NK-92 treated with Interleukin-12 subunit alpha and Interleukin-12 subunit beta, amount 100 ng/mL, for 24 hours (cell line): Measurements from ENCODE around the gene BDKRB2.

Experiments used
- DNase-seq: peaks from one replicate; lab custom pipeline; 2025; lab: John Stamatoyannopoulos, UW

The BDKRB2 gene

GRCh38 chr14:96176811-96177211, 27.8 kb upstream of the BDKRB2 start:
- no peak for DNase-seq

- no peak for DNase-seq
Measured at GRCh38 chr14:96177766-96178375, 26.8 kb upstream of the BDKRB2 start.

DNA sequence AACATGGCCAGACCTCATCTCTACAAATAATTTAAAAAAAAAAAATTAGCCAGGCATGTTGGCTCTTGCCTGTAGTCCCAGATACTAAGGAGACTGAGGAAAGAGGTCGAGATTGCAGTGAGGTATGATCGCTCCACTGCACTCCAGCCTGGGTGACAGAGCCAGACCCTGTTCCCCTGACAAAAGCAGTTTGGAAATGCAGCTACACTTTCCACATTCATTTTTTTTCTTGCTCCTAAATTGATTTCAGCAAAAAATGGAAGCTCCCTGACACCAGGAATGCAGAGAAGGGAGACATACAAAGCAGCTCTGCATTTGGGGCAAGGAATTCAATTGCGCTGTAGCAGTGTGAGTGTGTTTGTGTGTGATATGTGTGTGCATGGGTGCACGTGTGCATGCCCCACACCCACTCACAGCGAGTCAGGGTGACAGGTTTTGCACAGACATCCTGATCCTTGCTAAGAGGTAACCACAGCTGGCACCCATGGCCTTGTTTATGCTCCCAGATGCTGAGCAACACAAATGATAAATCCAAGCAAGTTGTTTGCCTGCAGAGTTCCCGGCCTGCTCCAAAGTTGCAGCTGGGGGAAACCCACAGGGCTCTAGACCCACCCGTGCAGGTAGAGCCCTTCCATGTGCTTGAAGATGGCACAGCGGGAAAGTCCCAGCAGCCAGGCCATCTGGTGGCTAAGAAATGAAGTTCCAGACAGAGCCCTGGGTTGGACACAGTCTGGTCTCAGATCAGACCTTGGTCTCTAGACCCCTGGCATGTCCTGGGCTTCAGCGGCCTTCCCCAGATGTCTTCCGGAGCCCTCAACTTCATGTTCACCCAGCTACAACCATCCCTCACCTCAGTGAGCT, 25.9 kb upstream of the BDKRB2 start:
- DNase-seq: no peak

GRCh38 chr14:96180043-96180874, 24.4 kb upstream of the BDKRB2 start:
- no peak for DNase-seq

- DNase-seq: no peak
Measured at GRCh38 chr14:96181186-96182056, 23.2 kb upstream of the BDKRB2 start.

DNA sequence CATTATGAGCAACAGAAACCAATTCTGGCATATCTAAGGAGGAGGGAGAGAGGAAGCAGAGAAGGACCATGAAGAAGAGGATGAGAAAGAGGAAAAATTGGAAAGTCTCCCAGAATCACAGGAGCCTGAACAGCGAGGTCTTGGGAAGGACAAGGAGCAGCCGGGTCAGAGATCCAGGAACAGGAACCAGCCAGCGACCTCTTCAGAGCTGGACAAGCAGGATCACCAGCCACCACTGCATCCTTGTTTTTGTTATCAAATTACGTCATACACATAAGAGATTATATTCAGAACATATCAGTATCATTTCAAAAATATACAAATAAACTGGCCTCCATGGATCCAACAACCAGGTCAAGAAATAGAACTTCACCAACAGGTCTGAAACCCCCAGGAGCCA, 22.1 kb upstream of the BDKRB2 start:
- no peak for DNase-seq

DNA sequence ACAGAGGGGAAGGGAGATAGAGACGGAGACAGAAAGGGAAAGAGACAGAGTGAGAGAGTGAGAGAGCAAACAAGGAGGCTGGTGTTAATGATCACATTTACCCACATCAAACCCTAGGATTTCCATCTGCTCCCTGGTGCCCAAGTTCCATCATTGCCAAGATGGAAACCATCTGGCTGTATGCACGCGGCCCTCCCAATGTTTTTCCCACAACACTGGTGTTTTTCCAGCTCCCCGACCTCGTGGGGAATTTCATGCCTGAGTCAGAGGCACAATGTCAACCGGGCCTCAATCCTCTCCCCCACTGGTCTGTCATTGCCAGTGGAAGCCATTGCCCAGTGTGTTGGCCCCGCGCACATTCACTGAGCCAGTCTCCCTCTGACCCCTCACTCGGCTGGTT, 19.9 kb upstream of the BDKRB2 start:
- DNase-seq: no peak

GRCh38 chr14:96187216-96188031, 17.2 kb upstream of the BDKRB2 start:
- no peak for DNase-seq

DNA sequence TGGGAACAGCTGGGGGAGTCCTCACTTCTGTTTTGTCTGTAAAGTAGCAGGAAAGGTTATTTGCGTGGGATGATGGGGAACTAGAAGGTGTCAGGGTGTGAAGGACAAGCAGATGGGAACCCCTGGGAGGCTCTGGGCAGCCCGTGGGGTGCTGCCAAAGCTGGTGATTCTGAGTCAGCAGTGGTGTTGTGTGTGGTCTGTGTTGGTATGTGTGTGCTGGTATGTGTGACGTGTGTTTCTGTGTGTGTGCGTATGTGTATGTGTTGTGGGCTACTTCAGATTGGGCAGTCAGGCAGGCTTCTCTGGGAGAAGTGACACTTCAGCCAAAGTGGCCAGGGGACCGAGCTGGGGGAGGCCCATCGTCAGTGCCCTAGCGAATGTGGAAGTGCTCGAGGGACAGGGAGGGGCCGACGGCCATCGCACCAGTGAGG, 15.3 kb upstream of the BDKRB2 start:
- DNase-seq: no peak

DNA sequence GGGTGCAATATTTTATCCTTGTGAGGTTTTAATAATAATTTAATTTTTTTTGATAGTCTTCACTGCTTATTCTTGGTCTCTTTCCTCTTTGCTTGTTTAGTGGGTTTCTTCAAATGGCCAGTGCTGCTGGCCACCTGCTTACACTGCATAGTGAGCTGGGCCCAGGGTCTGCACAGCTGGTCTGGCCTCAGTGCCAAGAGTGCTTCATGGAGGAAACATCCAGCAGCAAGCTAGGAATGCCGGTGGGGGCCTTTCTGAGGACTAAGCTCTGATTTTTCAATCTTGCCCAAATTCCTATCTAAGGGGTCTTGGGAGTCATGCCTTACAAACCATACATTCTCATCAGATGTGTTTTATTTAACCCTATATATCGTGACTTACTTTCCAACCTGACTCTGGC, 13.3 kb upstream of the BDKRB2 start:
- no peak for DNase-seq

DNA sequence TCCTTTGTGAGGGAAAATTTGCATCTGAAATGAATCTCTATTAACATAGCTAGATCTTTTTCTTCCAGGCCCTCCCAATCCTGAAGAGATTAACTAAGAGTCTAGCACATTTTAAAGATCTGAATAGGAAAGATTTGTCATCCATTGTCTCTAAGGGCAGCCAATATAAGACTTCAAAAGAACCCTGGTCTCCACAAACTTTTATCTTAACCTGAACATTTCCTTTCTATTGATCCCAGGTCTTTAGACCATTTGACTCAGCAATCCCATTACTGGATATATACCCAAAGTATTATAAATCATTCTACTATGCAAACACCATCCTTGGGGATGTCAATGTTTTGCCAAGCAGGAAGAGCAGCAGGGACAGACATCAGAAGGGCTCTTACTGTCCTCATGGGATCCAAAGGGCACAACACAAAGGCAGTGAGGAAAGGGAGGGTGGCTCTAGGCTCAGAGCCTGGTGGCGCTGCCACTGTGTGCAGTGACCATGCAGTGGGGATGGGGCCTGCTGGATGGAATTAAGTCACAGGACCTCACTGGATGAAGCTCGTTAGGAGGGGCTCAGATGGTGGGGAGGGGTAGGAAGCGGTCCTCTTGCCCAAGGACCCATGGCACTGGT, 12.7 kb upstream of the BDKRB2 start:
- no peak for DNase-seq

DNA sequence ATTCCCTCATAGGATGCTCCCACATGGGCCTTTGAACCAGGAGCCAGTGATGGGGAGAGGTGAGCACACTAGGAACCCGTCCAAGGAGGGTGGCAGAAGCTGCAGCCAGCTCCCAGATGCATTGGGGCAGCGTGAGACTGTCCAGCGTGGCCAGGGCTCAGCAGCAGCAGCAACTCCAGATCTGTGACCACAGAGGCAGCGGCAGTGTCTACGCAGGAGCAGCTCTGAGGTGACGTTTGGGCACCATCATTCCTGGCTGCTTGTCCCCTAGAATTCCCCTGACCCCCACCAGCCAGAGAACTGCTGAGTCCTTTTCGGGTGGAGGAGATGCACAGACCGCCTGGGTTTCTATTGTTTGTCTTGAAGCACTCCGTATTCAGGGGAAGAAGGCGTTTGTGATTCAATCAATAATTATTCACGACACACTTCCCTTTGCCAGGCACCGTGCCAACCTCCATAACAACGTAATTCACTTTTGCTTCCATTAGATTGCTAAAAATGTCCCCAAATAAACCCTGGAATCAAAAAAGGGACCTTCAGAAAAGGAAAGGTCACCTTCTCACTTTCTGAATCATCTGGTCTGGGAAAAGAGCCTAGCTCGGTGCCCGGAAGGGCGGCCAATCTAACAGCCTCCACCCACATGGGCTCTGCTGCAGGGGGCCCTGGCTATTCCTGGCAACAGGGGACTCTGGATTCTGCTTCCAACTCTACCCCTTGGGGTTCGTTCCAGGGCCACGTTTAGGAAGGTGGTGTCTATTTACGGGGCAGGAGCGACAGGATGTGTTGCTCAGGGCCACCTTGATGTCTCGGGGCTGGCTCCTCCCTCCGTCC, 11.4 kb upstream of the BDKRB2 start:
- DNase-seq: no peak

DNA sequence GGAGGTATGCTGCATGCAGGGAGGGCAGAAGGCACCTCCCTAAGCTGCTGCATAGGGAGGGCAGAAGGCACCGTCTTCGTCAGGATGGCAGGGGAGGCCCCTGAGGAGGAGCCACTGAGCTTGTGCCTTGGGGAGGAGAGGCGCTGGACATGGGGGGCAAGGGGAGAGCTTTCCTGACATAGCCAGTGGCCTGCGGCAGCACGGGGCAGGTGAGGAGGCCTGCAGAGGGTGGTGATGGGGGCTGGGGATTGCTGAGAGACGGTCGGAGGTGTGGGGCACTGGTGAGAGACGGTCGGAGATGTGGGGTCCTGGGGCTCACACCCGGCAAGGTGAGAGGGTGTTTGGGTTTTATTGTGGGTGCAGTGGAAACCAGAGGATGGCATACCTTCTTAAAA, 10.4 kb upstream of the BDKRB2 start:
- no peak for DNase-seq

DNA sequence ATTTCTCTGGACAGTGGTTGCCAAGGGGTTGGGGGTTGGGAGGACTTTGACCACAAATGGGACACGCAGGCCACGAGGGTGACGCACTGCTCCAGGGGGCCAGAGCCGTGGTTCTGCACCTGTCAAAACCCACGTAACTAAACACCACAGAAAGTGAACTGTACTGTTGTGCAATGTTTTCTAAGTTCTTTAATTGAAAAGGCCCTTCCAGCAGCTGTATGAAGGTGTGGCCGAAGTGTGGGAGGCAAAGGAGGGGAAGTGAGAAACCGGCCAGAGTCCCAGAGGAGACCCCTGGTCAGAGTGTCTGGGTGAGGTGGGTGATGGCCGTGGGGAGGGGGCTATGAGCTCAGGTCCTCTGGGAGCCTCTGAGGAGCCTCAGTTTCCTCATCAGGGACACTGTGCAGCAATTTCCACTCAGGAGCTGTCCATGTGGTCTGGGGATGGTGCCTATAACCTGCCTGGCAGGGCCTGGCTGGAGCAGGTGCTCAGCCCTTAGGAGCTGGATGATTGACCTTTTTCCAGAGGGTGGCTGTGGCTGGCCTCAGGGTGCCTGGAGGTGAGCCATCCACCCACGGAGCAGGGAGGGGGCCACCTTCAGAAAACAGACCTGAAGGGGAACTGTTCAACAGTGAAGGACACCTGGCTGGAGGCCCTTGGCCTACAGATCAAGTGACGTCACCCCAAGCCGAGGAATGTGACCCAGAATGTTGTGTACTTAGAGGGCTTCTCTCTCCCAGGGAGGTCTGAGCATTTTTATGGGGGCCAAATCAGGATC, 9.8 kb upstream of the BDKRB2 start:
- no peak for DNase-seq

- no peak for DNase-seq
Measured at GRCh38 chr14:96195441-96196081, 9.1 kb upstream of the BDKRB2 start.

DNA sequence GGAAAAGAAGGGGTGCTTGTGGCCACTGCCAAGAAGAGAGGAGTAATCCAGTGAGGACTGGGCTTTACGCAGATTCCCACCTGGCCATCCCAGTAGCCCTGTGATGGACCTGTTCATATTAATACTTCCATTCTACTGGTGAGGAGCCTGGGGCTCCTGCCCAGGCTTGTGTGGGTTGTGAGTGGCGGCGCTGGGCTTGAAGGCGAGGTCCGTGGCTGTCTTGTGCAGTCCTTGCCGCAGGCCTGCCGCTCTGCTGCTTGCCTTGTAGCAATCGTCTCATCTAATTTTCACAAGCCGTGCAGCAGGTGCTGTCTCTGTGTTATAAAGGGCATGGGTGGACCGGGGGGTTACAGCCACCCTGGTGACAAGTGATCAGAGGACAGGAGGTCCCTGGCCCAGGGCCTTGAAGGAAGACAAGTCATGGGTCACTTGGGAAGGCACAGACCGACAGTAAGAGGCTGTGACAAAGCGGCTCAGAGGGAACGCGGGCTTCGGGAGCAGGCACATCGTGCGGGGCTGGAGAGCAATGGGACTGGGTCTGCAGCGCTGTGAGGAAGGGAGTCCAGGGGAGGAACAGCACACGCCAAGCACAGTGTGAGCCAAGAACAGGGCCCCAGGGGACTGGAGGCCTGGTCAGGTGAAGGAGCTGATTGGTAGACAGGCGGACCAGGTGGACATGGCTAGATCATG, 7.3 kb upstream of the BDKRB2 start:
- no peak for DNase-seq

DNA sequence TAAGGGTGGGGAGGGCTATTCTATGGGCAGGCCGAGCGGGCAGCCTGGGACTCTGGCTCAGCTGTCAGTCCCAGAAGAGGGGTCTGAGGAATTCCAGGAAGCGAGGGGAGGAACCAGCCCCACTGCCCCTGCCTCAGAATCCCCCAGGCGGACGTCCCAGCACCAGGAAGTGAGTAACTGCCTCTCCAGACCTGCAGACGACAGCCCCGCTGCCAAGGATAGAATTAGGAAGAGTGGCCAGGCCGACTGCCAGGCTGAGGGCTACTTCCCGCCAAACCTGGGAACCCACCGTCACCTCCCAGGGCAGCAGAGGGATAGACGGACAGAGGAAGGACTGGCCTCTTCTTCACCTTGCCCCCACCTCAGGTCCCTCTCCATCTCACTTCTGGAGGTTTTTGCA, 6.7 kb upstream of the BDKRB2 start:
- no peak for DNase-seq
